Hepatocyte (in vitro differentiated cells): ENCODE data around the gene UBE2S. TPM values are rescaled to one million over a fixed set of nuclear protein-coding genes. Genes with fewer than 3 reads are reported as not detected.
"Not testable (repeated sequence)": the region's sequence is repeated elsewhere in the genome, so short reads cannot be mapped to it uniquely, and the experiment has no call there.

ENCODE experiments used
- DNase-seq: peaks from one replicate; pipeline ENCODE4 v3.0.0-alpha.2; 2016; ENCODE audit warnings: low spot score
- H2AFZ ChIP-seq: fragments of 200-600 bp; sonication (generic); 2 replicates; pipeline ENCODE4 v1.6.0; 2016; ENCODE audit warnings: antibody characterized with exemption, mild to moderate bottlenecking
- H3K27ac ChIP-seq: fragments of 200-600 bp; sonication (generic); 2 replicates; pipeline ENCODE4 v1.5.1; 2016; ENCODE audit warnings: mild to moderate bottlenecking
- H3K27me3 ChIP-seq: fragments of 200-600 bp; sonication (generic); 2 replicates; pipeline ENCODE4 v1.6.1; 2016
- H3K36me3 ChIP-seq: fragments of 200-600 bp; sonication (generic); replicated peaks from 2 replicates; pipeline ENCODE4 v1.5.1; 2016; ENCODE audit warnings: low read depth; ENCODE audit not compliant: insufficient read depth
- H3K4me1 ChIP-seq: fragments of 200-600 bp; sonication (generic); 2 replicates; pipeline ENCODE4 v1.5.1; 2016; ENCODE audit warnings: mild to moderate bottlenecking, moderate library complexity; ENCODE audit not compliant: insufficient read depth
- H3K4me2 ChIP-seq: fragments of 200-600 bp; sonication (generic); 2 replicates; pipeline ENCODE4 v1.6.0; 2016
- H3K4me3 ChIP-seq: fragments of 200-600 bp; sonication (generic); 2 replicates; pipeline ENCODE4 v1.5.1; 2016; ENCODE audit warnings: mild to moderate bottlenecking
- H3K79me2 ChIP-seq: fragments of 200-600 bp; sonication (generic); 2 replicates; pipeline ENCODE4 v1.6.0; 2017; ENCODE audit warnings: mild to moderate bottlenecking
- H3K9me2 ChIP-seq: fragments of 200-600 bp; sonication (generic); replicated peaks from 2 replicates; pipeline ENCODE4 v1.6.0; 2017; ENCODE audit warnings: mild to moderate bottlenecking; ENCODE audit not compliant: insufficient read depth
- H3K9me3 ChIP-seq: fragments of 200-600 bp; sonication (generic); 2 replicates; pipeline ENCODE4 v1.5.1; 2016; ENCODE audit warnings: low read depth, mild to moderate bottlenecking
- H4K20me1 ChIP-seq: fragments of 200-600 bp; sonication (generic); 2 replicates; pipeline ENCODE4 v1.6.0; 2016; ENCODE audit warnings: mild to moderate bottlenecking; ENCODE audit not compliant: insufficient read depth, poor library complexity, severe bottlenecking
- CTCF ChIP-seq: fragments of 200-600 bp; sonication (generic); IDR thresholded peaks from 2 replicates; pipeline ENCODE4 v1.5.1; 2016; ENCODE audit warnings: antibody characterized with exemption, mild to moderate bottlenecking; ENCODE audit not compliant: poor library complexity
- EZH2 ChIP-seq: fragments of 200-600 bp; sonication (generic); IDR thresholded peaks from 2 replicates; pipeline ENCODE4 v1.6.1; 2016; ENCODE audit warnings: antibody characterized with exemption, mild to moderate bottlenecking, borderline replicate concordance
- EZH2phosphoT487 ChIP-seq: fragments of 200-600 bp; sonication (generic); IDR thresholded peaks from one replicate; pipeline ENCODE4 v1.6.1; 2018; ENCODE audit warnings: antibody characterized with exemption, mild to moderate bottlenecking, low read depth, moderate library complexity; ENCODE audit not compliant: unreplicated experiment, severe bottlenecking
- WGBS: methylation state at CpG from one replicate; pipeline ENCODE4 v1.1.6; 2016; ENCODE audit warnings: low lambda C conversion rate; ENCODE audit errors: missing lambda C conversion rate; 5-methylcytosine and 5-hydroxymethylcytosine counted together
- polyA plus RNA-seq: library from polyadenylated mRNA; unstranded; fragments of >200 nt; fragmentation: Nextera tagmentation; extraction: Ambion mirVana; gene quantifications from 2 replicates; pipeline ENCODE4 v1.2.1, GENCODE V29; 2016
- total RNA-seq: library from RNA; depleted of rRNA; stranded (reverse); fragments of >200 nt; gene quantifications from 2 replicates; pipeline ENCODE4 v1.2.3, GENCODE V29; 2014

Gene UBE2S
- total and polyA plus RNA-seq, 2 experiments from 2014 or later: 20.4 to 105 TPM

- no peaks in the 10 kb centered on the region for H3K4me1 ChIP-seq
- WGBS: 77% methylated on average over 5 of the region's 5 CpGs
- no peaks in the 10 kb centered on the region for H3K36me3 ChIP-seq
- no peak for DNase-seq
- no peaks in the 10 kb centered on the region for H3K27me3 ChIP-seq
- no peak for TF ChIP-seq CTCF
- no peaks in the 10 kb centered on the region for H3K79me2 ChIP-seq
- H2AFZ ChIP-seq: no peak overlapping the region
- H3K9me2 ChIP-seq: no peaks in the 10 kb centered on the region
- H3K27ac ChIP-seq: no peak overlapping the region
- H3K4me3 ChIP-seq: no peak overlapping the region
- no peak overlapping the region for H3K4me2 ChIP-seq
- H3K9me3 ChIP-seq: no peaks in the 10 kb centered on the region
- no peaks in the 10 kb centered on the region for H4K20me1 ChIP-seq
These were observed 11.5 kb upstream of the UBE2S start for GRCh38 chr19:55419103-55419502.

- H3K4me1 ChIP-seq: no peaks in the 10 kb centered on the region
- no peaks in the 10 kb centered on the region for H4K20me1 ChIP-seq
- H3K9me2 ChIP-seq: no peaks in the 10 kb centered on the region
- no peaks in the 10 kb centered on the region for H3K9me3 ChIP-seq
- no peak overlapping the region for H3K27ac ChIP-seq
- H3K36me3 ChIP-seq: no peaks in the 10 kb centered on the region
- H3K4me3 ChIP-seq: no peak overlapping the region
- WGBS: 19% methylated on average over 7 of the region's 7 CpGs
- H3K4me2 ChIP-seq: no peak overlapping the region
- no peak overlapping the region for H2AFZ ChIP-seq
- peak; percentile 84 for DNase-seq
- H3K27me3 ChIP-seq: no peaks in the 10 kb centered on the region
- H3K79me2 ChIP-seq: no peaks in the 10 kb centered on the region
- TF ChIP-seq CTCF: peak; percentile 70
- TF ChIP-seq EZH2: no peak
These were observed 10.6 kb upstream of the UBE2S start for GRCh38 chr19:55418185-55418584.

GRCh38 chr19:55410168-55410567 is 2.6 kb upstream of the UBE2S start:
- Histone ChIP-seq H2AFZ (no peak overlapping the region), H3K36me3 (no peaks in the 10 kb centered on the region), H3K9me3 (no peaks in the 10 kb centered on the region), H3K27me3 (no peaks in the 10 kb centered on the region), H3K9me2 (no peaks in the 10 kb centered on the region), H4K20me1 (peaks cover 5% of the 10 kb centered on the region), H3K4me3 (no peak overlapping the region), H3K27ac (no peak overlapping the region), H3K4me1 (peaks cover 10% of the 10 kb centered on the region), H3K4me2 (no peak overlapping the region), H3K79me2 (peaks cover 22% of the 10 kb centered on the region)
- 84% methylated on average over 2 of the region's 2 CpGs for WGBS
- TF ChIP-seq EZH2: no peak
- no peak for TF ChIP-seq CTCF
- TF ChIP-seq EZH2phosphoT487: no peak
- DNase-seq: no peak

GRCh38 chr19:55409179-55409578 is 1.6 kb upstream of the UBE2S start:
- H3K36me3 ChIP-seq, DNase-seq, H3K9me3 ChIP-seq, H3K4me1 ChIP-seq, H3K9me2 ChIP-seq, H4K20me1 ChIP-seq, H3K27me3 ChIP-seq, H2AFZ ChIP-seq, H3K4me3 ChIP-seq, H3K27ac ChIP-seq, H3K4me2 ChIP-seq: not testable (repeated sequence)
- peaks cover 28% of the 10 kb centered on the region for H3K79me2 ChIP-seq
- WGBS: 96% methylated on average over 8 of the region's 8 CpGs
